SK-N-SH (cell line): ENCODE measurements around the gene IQCE. TPM values are rescaled to one million over a fixed set of nuclear protein-coding genes. Genes with fewer than 3 reads are reported as not detected.

Source experiments
- CTCF ChIA-PET: fragments of 300-600, 350-600 bp; formaldehyde crosslinking; extraction: SDS; loops from one replicate; lab custom pipeline; 2021; lab: Yijun Ruan, JAX
- POLR2A ChIA-PET: fragments of 350-600 bp; sonication (Branson Sonifier 250); formaldehyde crosslinking; extraction: SDS; loops from one replicate; lab custom pipeline; 2020; ENCODE audit warnings: antibody characterized with exemption, inconsistent platforms; lab: Yijun Ruan, JAX
- DNase-seq: peaks from one replicate; pipeline ENCODE4 v3.0.0; 2012
- H2AFZ ChIP-seq: fragments of 200-600 bp; sonication (generic); 2 replicates; pipeline ENCODE4 v1.8.1; 2016; ENCODE audit warnings: antibody characterized with exemption, mild to moderate bottlenecking, low read depth
- H3F3A ChIP-seq: fragments of 200-600 bp; sonication (generic); replicated peaks from 2 replicates; pipeline ENCODE3; 2016; ENCODE audit warnings: antibody characterized with exemption, mild to moderate bottlenecking; ENCODE audit not compliant: insufficient read depth
- H3K27ac ChIP-seq, 2 experiments: fragments of 200-500 bp in 1 of 2; fragments of 200-600 bp in 1 of 2; sonication (Bioruptor generic) in 1 of 2; sonication (generic), shearing (Covaris generic) in 1 of 2; 2 replicates each; pipeline versions ENCODE4 v1.5.1 to v1.6.1; 2014 to 2016; ENCODE audit warnings: low read depth in 2 of 2, inconsistent platforms in 1 of 2, low read length in 1 of 2, mild to moderate bottlenecking in 1 of 2, mixed read lengths in 1 of 2
- H3K27me3 ChIP-seq: fragments of 200-600 bp; sonication (generic), shearing (Covaris generic); 2 replicates; pipeline ENCODE4 v1.6.1; 2016; ENCODE audit warnings: mixed run types; ENCODE audit not compliant: insufficient read depth
- H3K36me3 ChIP-seq, 2 experiments: fragments of 200-500 bp in 1 of 2; fragments of 200-600 bp in 1 of 2; sonication (Bioruptor generic) in 1 of 2; sonication (generic) in 1 of 2; replicated peaks in 1 of 2; 2 replicates each; pipeline versions ENCODE3 to v1.5.1; 2014 to 2016; ENCODE audit warnings: low read length in 1 of 2, mild to moderate bottlenecking in 1 of 2; ENCODE audit not compliant: insufficient read depth in 2 of 2, control insufficient read depth in 1 of 2
- H3K4me1 ChIP-seq, 2 experiments: fragments of 200-500 bp in 1 of 2; fragments of 200-600 bp in 1 of 2; sonication (Bioruptor generic) in 1 of 2; sonication (generic), shearing (Covaris generic) in 1 of 2; 2 replicates each; pipeline versions ENCODE4 v1.5.1 to v1.6.1; 2014 to 2016; ENCODE audit warnings: low read depth in 1 of 2, low read length in 1 of 2, mixed run types in 1 of 2; ENCODE audit not compliant: insufficient read depth in 2 of 2, control insufficient read depth in 1 of 2
- H3K4me2 ChIP-seq: fragments of 200-600 bp; sonication (generic), shearing (Covaris generic); 2 replicates; pipeline ENCODE4 v1.6.1; 2017; ENCODE audit warnings: mixed run types
- H3K4me3 ChIP-seq, 2 experiments: fragments of 200-500 bp in 1 of 2; fragments of 200-600 bp in 1 of 2; sonication (Bioruptor generic) in 1 of 2; sonication (generic), shearing (Covaris generic) in 1 of 2; 2 replicates each; pipeline versions ENCODE4 v1.5.1 to v1.8.1; 2014 to 2016; ENCODE audit warnings: low read depth in 2 of 2, inconsistent platforms in 1 of 2, low read length in 1 of 2, mild to moderate bottlenecking in 1 of 2, mixed read lengths in 1 of 2, moderate library complexity in 1 of 2
- H3K79me2 ChIP-seq: fragments of 200-600 bp; sonication (generic); 2 replicates; pipeline ENCODE4 v1.8.1; 2017; ENCODE audit warnings: mild to moderate bottlenecking; ENCODE audit not compliant: insufficient read depth
- H3K9ac ChIP-seq: fragments of 200-600 bp; sonication (generic); 2 replicates; pipeline ENCODE4 v1.6.1; 2017; ENCODE audit warnings: mixed run types
- H3K9me2 ChIP-seq: fragments of 200-600 bp; sonication (generic); 2 replicates; pipeline ENCODE4 v1.6.1; 2017; ENCODE audit warnings: mixed run types
- H3K9me3 ChIP-seq: fragments of 200-600 bp; sonication (generic); 2 replicates; pipeline ENCODE4 v1.6.1; 2017; ENCODE audit warnings: mixed run types, mild to moderate bottlenecking, moderate library complexity
- H4K20me1 ChIP-seq: fragments of 200-600 bp; sonication (generic); 2 replicates; pipeline ENCODE4 v1.6.1; 2017; ENCODE audit warnings: mild to moderate bottlenecking, mixed run types; ENCODE audit not compliant: insufficient read depth
- ELF1 ChIP-seq: IDR thresholded peaks from 2 replicates; pipeline ENCODE4 v1.4.0; 2012
- EP300 ChIP-seq, 2 experiments: IDR thresholded peaks; 2 replicates each; pipeline versions ENCODE4 v1.4.0 to v1.6.1; 2012; ENCODE audit warnings: borderline replicate concordance in 1 of 2, low read depth in 1 of 2, low read length in 1 of 2
- EZH2phosphoT487 ChIP-seq: fragments of 200-600 bp; sonication (generic); IDR thresholded peaks from 2 replicates; pipeline ENCODE4 v1.6.1; 2017; ENCODE audit warnings: low read depth, mixed run types, mild to moderate bottlenecking, antibody characterized with exemption, moderate library complexity, borderline replicate concordance
- FOSL2 ChIP-seq: IDR thresholded peaks from 2 replicates; pipeline ENCODE4 v1.4.0; 2012; ENCODE audit warnings: low read depth, mild to moderate bottlenecking, moderate library complexity, borderline replicate concordance
- GATA2 ChIP-seq: sonication (generic); formaldehyde crosslinking; IDR thresholded peaks from 2 replicates; pipeline ENCODE4 v1.5.0; 2020; ENCODE audit warnings: mild to moderate bottlenecking, missing genetic modification reagents
- MXI1 ChIP-seq: IDR thresholded peaks from 2 replicates; pipeline ENCODE4 v1.6.1; 2012; ENCODE audit warnings: mild to moderate bottlenecking, low read depth, low read length, improper control_type of control experiment
- NFIC ChIP-seq: IDR thresholded peaks from 2 replicates; pipeline ENCODE4 v1.4.0; 2012; ENCODE audit warnings: borderline replicate concordance
- RAD21 ChIP-seq: IDR thresholded peaks from 2 replicates; pipeline ENCODE4 v1.6.1; 2012; ENCODE audit warnings: mild to moderate bottlenecking, low read length
- REST ChIP-seq: IDR thresholded peaks from 2 replicates; pipeline ENCODE4 v1.6.1; 2012; ENCODE audit warnings: mild to moderate bottlenecking, low read depth, low read length, moderate library complexity
- RXRA ChIP-seq: IDR thresholded peaks from 2 replicates; pipeline ENCODE4 v1.4.0; 2012; ENCODE audit warnings: low read depth, mild to moderate bottlenecking, borderline replicate concordance
- TAF1 ChIP-seq: IDR thresholded peaks from 2 replicates; pipeline ENCODE4 v1.6.1; 2012; ENCODE audit warnings: low read depth, mild to moderate bottlenecking, low read length, moderate library complexity, borderline replicate concordance
- TCF12 ChIP-seq: IDR thresholded peaks from 2 replicates; pipeline ENCODE4 v1.4.0; 2012
- USF2 ChIP-seq: fragments of 150-350 bp; IDR thresholded peaks from 2 replicates; pipeline ENCODE4 v1.6.1; 2017; ENCODE audit warnings: antibody characterized with exemption, low read length, low read depth, borderline replicate concordance
- YY1 ChIP-seq: IDR thresholded peaks from 2 replicates; pipeline ENCODE4 v1.4.0; 2012; ENCODE audit warnings: low read depth, mild to moderate bottlenecking
- ZBTB33 ChIP-seq: IDR thresholded peaks from 2 replicates; pipeline ENCODE4 v1.4.0; 2012; ENCODE audit warnings: low read depth, borderline replicate concordance
- WGBS: methylation state at CpG from one replicate; pipeline ENCODE4 v1.1.6; 2017; ENCODE audit warnings: low lambda C conversion rate; 5-methylcytosine and 5-hydroxymethylcytosine counted together
- polyA plus RNA-seq, 3 experiments: library from polyadenylated mRNA; depleted of rRNA; stranded (reverse); fragments of >200 nt; gene quantifications; 2 replicates each; pipeline ENCODE4 v1.2.3, GENCODE V29; 2012
- TF ChIP-seq, protein P1 (sequence below): IDR thresholded peaks from 2 replicates; pipeline ENCODE4 v1.4.0; 2012; ENCODE audit warnings: low read depth

Gene IQCE
- polyA plus RNA-seq, 1 of the 3 experiments (the other 2 are of a cell fraction): 14.4 TPM

DNA sequence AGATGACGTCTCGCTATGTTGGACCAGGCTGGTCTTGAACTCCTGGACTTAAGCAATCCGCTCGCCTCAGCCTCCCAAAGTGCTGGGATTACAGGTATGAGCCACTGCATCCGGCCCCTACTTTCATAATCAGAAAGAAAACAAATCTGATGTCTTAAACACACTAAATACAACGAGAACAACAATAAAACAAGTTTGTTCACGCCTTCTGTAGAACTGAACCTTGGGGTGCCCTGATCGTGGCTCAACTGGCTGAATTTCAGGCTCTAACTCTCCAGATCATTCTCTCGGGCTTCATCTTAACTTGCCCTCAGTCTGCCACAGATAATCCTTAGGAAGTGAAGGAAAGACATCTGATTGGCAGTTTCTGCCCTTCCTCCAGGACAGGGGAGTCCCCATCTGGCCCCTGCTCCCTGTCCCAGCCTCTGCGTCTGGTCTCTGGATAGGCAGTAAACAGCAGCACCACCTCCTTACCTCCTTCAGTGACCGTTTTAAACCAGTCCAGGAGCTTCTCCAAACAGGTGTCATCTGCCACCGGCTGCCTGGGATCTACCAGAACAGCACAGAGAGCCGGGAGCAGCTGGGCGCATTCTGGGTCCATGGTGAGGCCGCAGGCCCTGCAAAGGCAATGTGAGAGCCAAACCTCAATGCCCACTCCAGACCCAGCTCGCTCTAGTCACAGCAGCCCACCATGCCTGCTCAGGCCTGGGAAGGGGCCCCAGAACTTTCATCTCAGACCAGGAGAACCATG lies 4.8 kb upstream of the IQCE start:
- peak overlapping the region; percentile 61 to 87 for H3K4me3 ChIP-seq
- H3K36me3 ChIP-seq: peaks cover 15 to 26% of the 10 kb centered on the region in 2 experiments
- 74% methylated on average over 16 of the region's 16 CpGs for WGBS
- TF ChIP-seq RXRA (no peak), ZBTB33 (no peak), REST (no peak), GATA2 (CRISPR knock-in tag) (no peak), EZH2phosphoT487 (no peak), TCF12 (no peak), TAF1 (no peak), FOSL2 (no peak), USF2 (no peak), EP300 (IDR thresholded peaks at IDR 0.05; ENCODE audit: borderline replicate concordance in 1 of 2, low read depth in 1 of 2, low read length in 1 of 2) (no peak), RAD21 (no peak), YY1 (no peak), ELF1 (no peak), NFIC (no peak), MXI1 (no peak)
- TF ChIP-seq, protein P1, sequence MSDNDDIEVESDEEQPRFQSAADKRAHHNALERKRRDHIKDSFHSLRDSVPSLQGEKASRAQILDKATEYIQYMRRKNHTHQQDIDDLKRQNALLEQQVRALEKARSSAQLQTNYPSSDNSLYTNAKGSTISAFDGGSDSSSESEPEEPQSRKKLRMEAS: no peak
- TF ChIP-seq, all 33 proteins: peak for 0
- H3K9ac ChIP-seq: peak overlapping the region; percentile 96
- peak overlapping the region; percentile 91 for H3K4me2 ChIP-seq
- H3F3A ChIP-seq: peaks cover 13% of the 10 kb centered on the region
- ChIA-PET POLR2A (interaction anchor here (0.7 kb wide), 1 partner anchor 76 kb away, joined by 3 read pairs; no protein-coding TSS in a partner anchor), CTCF (interaction anchor here (0.8 to 1.9 kb wide), 6 partner anchors 9 to 102 kb away, joined by 3 to 8 read pairs (median 4); no protein-coding TSS in a partner anchor)
- H3K79me2 ChIP-seq: peaks cover 42% of the 10 kb centered on the region
- no peak for DNase-seq
- no peaks in the 10 kb centered on the region for H3K27me3 ChIP-seq
- no peak overlapping the region for H2AFZ ChIP-seq
- H3K4me1 ChIP-seq: peaks cover 10 to 13% of the 10 kb centered on the region in 2 experiments; a peak in 3 of 4 replicates
- peak overlapping the region in 1 of 2 experiments; percentile 98; a peak in 1 of 4 replicates for H3K27ac ChIP-seq
- no peaks in the 10 kb centered on the region for H3K9me2 ChIP-seq
- peaks cover 9% of the 10 kb centered on the region; the same call in 1 of the 2 replicates for H4K20me1 ChIP-seq
- no peaks in the 10 kb centered on the region for H3K9me3 ChIP-seq
